K562 (cell line): Measurements from ENCODE around the gene MRAP2. TPM values are rescaled to one million over a fixed set of nuclear protein-coding genes. Genes with fewer than 3 reads are reported as not detected.
"Not testable (repeated sequence)": the region's sequence is repeated elsewhere in the genome, so short reads cannot be mapped to it uniquely, and the experiment has no call there.

Experiments
- ATAC-seq: fragments of 200-7000 bp; cut with Tn5 transposase; 3 replicates; pipeline ENCODE4 v1.9.1; 2020; ENCODE audit warnings: moderate library complexity
- BruUV-seq: library from RNA; stranded (reverse); fragments of 400-500 nt; replicated peaks from 2 replicates; lab custom pipeline; 2021; lab: Mats Ljungman, UMichigan
- CTCF ChIA-PET: fragments of 300-600 bp; formaldehyde crosslinking; extraction: SDS; loops from one replicate; lab custom pipeline; 2021; ENCODE audit warnings: low intra/inter-chr PET ratio; lab: Yijun Ruan, JAX
- POLR2A ChIA-PET: fragments of 300-600, 350-650 bp; sonication (Branson Sonifier 250); formaldehyde crosslinking; extraction: SDS; loops from one replicate; lab custom pipeline; 2021; ENCODE audit warnings: antibody characterized with exemption, inconsistent platforms; lab: Yijun Ruan, JAX
- DNase-seq, 4 experiments: peaks; one replicate each; pipeline versions ENCODE4 v3.0.0 to v3.0.0-alpha.2; 2011 to 2018; ENCODE audit warnings: low spot score in 3 of 4, mixed read lengths in 3 of 4; ENCODE audit errors: extremely low read depth in 1 of 4
- FAIRE-seq: peaks from 2 replicates; lab custom pipeline; 2011; peaks lifted over from hg19 to GRCh38; lab: Jason Lieb, UNC
- H2AFZ ChIP-seq: 2 replicates; pipeline ENCODE4 v1.6.0; 2011; ENCODE audit warnings: low read depth, low read length, control low read depth, inconsistent platforms
- H3K27ac ChIP-seq: fragments of 200-600 bp; 3 replicates; pipeline ENCODE4 v1.8.0; 2011; ENCODE audit warnings: low read depth, mild to moderate bottlenecking, control low read depth, inconsistent platforms, low read length, moderate library complexity, mixed read lengths; ENCODE audit errors: extremely low read depth
- H3K27me3 ChIP-seq, 2 experiments: fragments of 300-600 bp in 1 of 2; 2 replicates in 1 of 2; 3 replicates in 1 of 2; pipeline versions ENCODE4 v1.6.0 to v1.8.0; 2011; ENCODE audit warnings: inconsistent platforms in 2 of 2, low read length in 2 of 2, mild to moderate bottlenecking in 1 of 2, mixed read lengths in 1 of 2, moderate library complexity in 1 of 2; ENCODE audit not compliant: control insufficient read depth in 2 of 2, insufficient read depth in 2 of 2
- H3K36me3 ChIP-seq: fragments of 300-600 bp; 3 replicates; pipeline ENCODE4 v1.8.0; 2011; ENCODE audit warnings: mild to moderate bottlenecking, low read length, inconsistent platforms; ENCODE audit not compliant: control insufficient read depth, insufficient read depth
- H3K4me1 ChIP-seq, 2 experiments: fragments of 200-600 bp in 1 of 2; replicated peaks in 1 of 2; 2 replicates in 1 of 2; 3 replicates in 1 of 2; pipeline versions ENCODE4 v1.5.1 to v1.8.0; 2011; ENCODE audit warnings: inconsistent platforms in 2 of 2, low read length in 2 of 2, mild to moderate bottlenecking in 1 of 2, mixed read lengths in 1 of 2, moderate library complexity in 1 of 2; ENCODE audit not compliant: control insufficient read depth in 2 of 2, insufficient read depth in 2 of 2
- H3K4me2 ChIP-seq: 2 replicates; pipeline ENCODE4 v1.6.1; 2011; ENCODE audit warnings: low read length, control low read depth, inconsistent platforms, mixed read lengths; ENCODE audit not compliant: insufficient read depth
- H3K4me3 ChIP-seq: fragments of 200-600 bp; sonication (generic), shearing (Covaris generic); 2 replicates; pipeline ENCODE4 v1.5.1; 2016; ENCODE audit warnings: control low read depth, inconsistent platforms
- H3K79me2 ChIP-seq: fragments of 200-600 bp; 3 replicates; pipeline ENCODE4 v1.8.0; 2011; ENCODE audit warnings: low read length, inconsistent platforms; ENCODE audit not compliant: control insufficient read depth, insufficient read depth
- H3K9ac ChIP-seq, 2 experiments: 2 replicates each; pipeline versions ENCODE4 v1.6.0 to v1.6.1; 2011; ENCODE audit warnings: low read depth in 2 of 2, low read length in 2 of 2, control low read depth in 1 of 2, inconsistent platforms in 1 of 2, mild to moderate bottlenecking in 1 of 2, mixed read lengths in 1 of 2; ENCODE audit not compliant: insufficient read depth in 1 of 2
- H3K9me1 ChIP-seq: one replicate; pipeline ENCODE4 v1.6.0; 2011; ENCODE audit warnings: inconsistent platforms, mild to moderate bottlenecking, low read length, moderate library complexity; ENCODE audit not compliant: control insufficient read depth, insufficient read depth
- H3K9me3 ChIP-seq: replicated peaks from 2 replicates; pipeline ENCODE4 v1.5.1; 2011; ENCODE audit warnings: low read depth, low read length, inconsistent platforms; ENCODE audit not compliant: control insufficient read depth, insufficient read depth
- H4K20me1 ChIP-seq: replicated peaks from 2 replicates; pipeline ENCODE4 v1.6.1; 2011; ENCODE audit warnings: low read length, inconsistent platforms, mixed read lengths; ENCODE audit not compliant: control insufficient read depth, insufficient read depth
- ARID1B ChIP-seq: fragments of 450-650 bp; IDR thresholded peaks from 2 replicates; pipeline ENCODE4 v1.6.1; 2016; ENCODE audit warnings: antibody characterized with exemption, mild to moderate bottlenecking, inconsistent platforms
- CBFA2T2 ChIP-seq: fragments of 450-650 bp; conservative IDR thresholded peaks from 2 replicates; pipeline ENCODE4 v1.6.1; 2017; ENCODE audit warnings: mild to moderate bottlenecking
- NCOR1 ChIP-seq: fragments of 450-650 bp; IDR thresholded peaks from 2 replicates; pipeline ENCODE4 v1.6.1; 2016; ENCODE audit warnings: mild to moderate bottlenecking, moderate library complexity
- PREB ChIP-seq: sonication (generic); formaldehyde crosslinking; IDR thresholded peaks from 2 replicates; pipeline ENCODE4 v1.8.1; 2023; ENCODE audit warnings: mild to moderate bottlenecking, missing genetic modification reagents
- RBM17 ChIP-seq: fragments of 200-400 bp; formaldehyde crosslinking; IDR thresholded peaks from 2 replicates; pipeline ENCODE4 v1.6.1; 2017; ENCODE audit warnings: low read depth, mild to moderate bottlenecking, low read length, borderline replicate concordance
- SPI1 ChIP-seq: IDR thresholded peaks from 2 replicates; pipeline ENCODE4 v1.6.1; 2011; ENCODE audit warnings: low read depth, low read length, control low read depth, borderline replicate concordance
- TRIM24 ChIP-seq, 2 experiments: fragments of 450-650 bp; IDR thresholded peaks; 2 replicates each; pipeline ENCODE4 v1.6.1; 2016
- WGBS: fragments of 100-300 bp; shearing (Covaris generic); methylation state at CpG from one replicate; pipeline ENCODE4 v1.1.6; 2016; ENCODE audit warnings: low coverage, mixed read lengths; ENCODE audit not compliant: insufficient coverage; ENCODE audit errors: missing lambda C conversion rate; 5-methylcytosine and 5-hydroxymethylcytosine counted together
- in situ Hi-C: fragments of 300-500 bp; cut with MboI; formaldehyde crosslinking; loops from 4 replicates; pipeline ENCODE4 v1.15.0; 2018; ENCODE audit warnings: inconsistent platforms, mixed read lengths
- intact Hi-C: fragments of 100-400 bp; cut with micrococcal nuclease; formaldehyde crosslinking; loops from 2 replicates; pipeline ENCODE4 v1.14.2; 2022
- polyA plus RNA-seq, 8 experiments: library from polyadenylated mRNA; depleted of rRNA in 4 of 8; stranded (reverse) in 5 of 8; unstranded in 3 of 8; fragments of >200 nt; fragmentation: Nextera tagmentation in 2 of 8; fragmentation: Illumina TruSeq in 1 of 8; extraction: Ambion mirVana in 2 of 8; extraction: Trizol in 1 of 8; gene quantifications; 2 replicates each; pipeline versions ENCODE4 v1.2.1 to v1.2.3, GENCODE V29; 2011 to 2014; ENCODE audit warnings: inconsistent platforms in 1 of 8, missing spikeins in 1 of 8
- total RNA-seq, 7 experiments: library from RNA; depleted of rRNA in 6 of 7; stranded (reverse); fragments of >200 nt in 6 of 7; fragmentation: Illumina TruSeq in 2 of 7; extraction: Trizol in 2 of 7; gene quantifications; 2 replicates each; pipeline versions ENCODE4 v1.2.1 to v1.2.3, GENCODE V29; 2011 to 2021; ENCODE audit warnings: low replicate concordance in 1 of 7

MRAP2 gene
- total and polyA plus RNA-seq, 9 of the 15 experiments (the other 6 are each of a cell fraction or from before 2014, with no cell fraction given): 5.9 to 38.9 (median 9.3) TPM

DNA sequence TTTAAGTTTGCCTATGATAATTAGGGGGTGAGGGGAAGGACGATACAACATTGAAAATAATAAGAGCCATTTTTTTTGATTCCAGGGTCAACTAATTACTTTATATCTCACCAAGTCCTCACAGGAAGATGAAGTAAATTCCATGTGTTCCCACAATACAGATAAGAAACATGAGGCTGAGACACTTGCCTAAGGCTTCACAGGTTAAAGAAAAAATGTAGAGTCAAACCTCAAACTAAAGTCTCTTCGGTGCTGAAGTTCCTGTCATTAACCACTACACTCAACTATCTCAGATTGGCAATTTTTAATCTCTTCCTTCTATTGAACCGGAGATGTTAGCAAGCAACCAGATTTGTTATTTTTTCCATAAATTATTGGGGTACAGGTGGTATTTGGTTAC is 33.0 kb downstream of the MRAP2 start:
- in situ Hi-C loops: no loop called here
- POLR2A ChIA-PET: no interaction called here
- no peak overlapping the region for H3K4me3 ChIP-seq
- H3K4me2 ChIP-seq: no peak overlapping the region
- no peak for FAIRE-seq
- no TSS peak for BruUV-seq
- no peaks in the 10 kb centered on the region for H4K20me1 ChIP-seq
- no peaks in the 10 kb centered on the region for H3K79me2 ChIP-seq
- no peak for ATAC-seq
- DNase-seq: no peak
- H3K27me3 ChIP-seq: no peaks in the 10 kb centered on the region
- peaks cover 2% of the 10 kb centered on the region; the same call in 1 of the 2 replicates for H3K9me3 ChIP-seq
- intact Hi-C loops: no loop called here
- CTCF ChIA-PET: no interaction called here
- peaks cover 4% of the 10 kb centered on the region; the same call in 2 of the 3 replicates for H3K36me3 ChIP-seq
- H3K27ac ChIP-seq: no peak overlapping the region
- TF ChIP-seq PREB (CRISPR knock-in tag) (no peak), RBM17 (no peak)
- 19% methylated on average over 3 of the region's 3 CpGs for WGBS
- no peak overlapping the region for H2AFZ ChIP-seq
- H3K4me1 ChIP-seq: peaks cover 0 to 18% of the 10 kb centered on the region in 2 experiments; a peak in 4 of 5 replicates
- H3K9me1 ChIP-seq: no peaks in the 10 kb centered on the region
- no peak overlapping the region for H3K9ac ChIP-seq

DNA sequence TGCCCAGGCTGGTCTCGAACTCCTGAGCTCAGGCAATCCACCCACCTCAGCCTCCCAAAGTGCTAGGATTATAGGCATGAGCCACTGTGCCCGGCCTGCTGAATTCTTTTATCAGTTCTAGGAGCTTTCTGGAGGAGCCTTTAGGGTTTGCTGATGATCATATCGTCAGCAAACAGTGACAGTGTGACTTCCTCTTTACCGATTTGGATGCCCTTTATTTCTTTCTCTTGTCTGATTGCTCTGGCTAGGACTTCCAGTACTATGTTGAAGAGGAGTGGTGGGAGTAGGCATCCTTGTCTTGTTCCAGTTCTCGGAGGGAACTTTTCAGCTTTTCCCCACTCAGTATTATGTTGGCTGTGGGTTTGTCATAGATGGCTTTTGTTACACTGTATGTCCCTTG is 35.3 kb downstream of the MRAP2 start:
- WGBS: 22% methylated on average over 4 of the region's 5 CpGs
- H3K4me2 ChIP-seq, ATAC-seq, H3K79me2 ChIP-seq, BruUV-seq, H2AFZ ChIP-seq, H3K4me1 ChIP-seq, H3K27me3 ChIP-seq, intact Hi-C loops, DNase-seq, H3K9me1 ChIP-seq, H3K9me3 ChIP-seq, H3K4me3 ChIP-seq, H4K20me1 ChIP-seq, FAIRE-seq, in situ Hi-C loops, H3K36me3 ChIP-seq, H3K27ac ChIP-seq, H3K9ac ChIP-seq, CTCF ChIA-PET: not testable (repeated sequence)
- TF ChIP-seq NCOR1 (peak; percentile 17; the same call in 1 of the 2 replicates), SPI1 (peak; percentile 62), CBFA2T2 (peak; percentile 24; the same call in 1 of the 2 replicates), ARID1B (peak; percentile 20; the same call in 1 of the 2 replicates), TRIM24 (IDR thresholded peaks at IDR 0.05) (peak; percentile 50 to 54; a peak in 2 of 4 replicates)
- POLR2A ChIA-PET: interaction anchor here (0.7 kb wide), 1 partner anchor 25 kb away, joined by 3 read pairs; no protein-coding TSS in a partner anchor
